ENCODE data around the gene HSPD1. TPM values are rescaled to one million over a fixed set of nuclear protein-coding genes. Genes with fewer than 3 reads are reported as not detected.

HSPD1 gene
- total and polyA plus RNA-seq, 10 of the 15 experiments (the other 5 are each of a cell fraction or from before 2014, with no cell fraction given): 345 to 1,169 (median 695) TPM

GRCh38 chr2:197504000-197504399, 4.4 kb upstream of the HSPD1 start:
- no peak overlapping the region for H3K4me2 ChIP-seq (ENCODE audit: control insufficient read depth, insufficient read depth)
- WGBS (ENCODE audit: insufficient coverage, insufficient replicate concordance, low lambda C conversion rate, missing lambda C conversion rate): 100% methylated on average over 2 of the region's 2 CpGs
- H2AFZ ChIP-seq (ENCODE audit: control insufficient read depth, low read depth, low read length): no peak overlapping the region
- in situ Hi-C loops (cut with MboI) (no loop called here), intact Hi-C loops (cut with micrococcal nuclease; ENCODE audit: unreplicated experiment) (no loop called here)
- H3K9me3 ChIP-seq (replicated peaks; ENCODE audit: control insufficient read depth, insufficient read depth, low read length): no peaks in the 10 kb centered on the region
- no peaks in the 10 kb centered on the region for H3K4me1 ChIP-seq (ENCODE audit: control insufficient read depth, insufficient read depth, low read length)
- RAD21 ChIA-PET (ENCODE audit: unreplicated experiment): interaction anchor here (1.1 kb wide), 1 partner anchor 73 kb away, joined by 4 read pairs; no protein-coding TSS in a partner anchor
- H3K27me3 ChIP-seq (replicated peaks in 1 of 2; ENCODE audit: control insufficient read depth in 2 of 2, insufficient read depth in 2 of 2, low read length in 1 of 2): no peaks in the 10 kb centered on the region
- H3K36me3 ChIP-seq (ENCODE audit: control insufficient read depth in 2 of 2, insufficient read depth in 2 of 2, low read length in 1 of 2): peaks cover 2 to 17% of the 10 kb centered on the region in 2 experiments
- H3K27ac ChIP-seq (ENCODE audit: control insufficient read depth, insufficient read depth): no peak overlapping the region
- POLR2A ChIA-PET: interaction anchor here (0.6 to 12.1 kb wide), 3 partner anchors 11 to 1378 kb away, joined by 3 to 156 read pairs (median 3); partner anchors contain the start of gene MOB4
- CTCF ChIA-PET: interaction anchor here (0.6 kb wide), 1 partner anchor 54 kb away, joined by 3 read pairs; no protein-coding TSS in a partner anchor
- H4K20me1 ChIP-seq (ENCODE audit: control insufficient read depth, insufficient read depth): no peaks in the 10 kb centered on the region
- no peak overlapping the region for H3K4me3 ChIP-seq
- no peak overlapping the region for H3K9ac ChIP-seq (ENCODE audit: control insufficient read depth, insufficient read depth, low read length)
- no TSS peak for BruUV-seq (replicated peaks)
- ATAC-seq: no peak
- SMC1A ChIA-PET (ENCODE audit: uncharacterized antibody, unreplicated experiment): interaction anchor here (3.5 to 5.0 kb wide), 2 partner anchors 10 to 12 kb away, joined by 14 to 34 read pairs; partner anchors contain the start of gene MOB4
- FAIRE-seq: no peak
- DNase-seq (ENCODE audit: low read depth, low spot score): no peak
- no peak for TF ChIP-seq PBX3 (IDR thresholded peaks at IDR 0.05; ENCODE audit: insufficient replicate concordance, low read depth, low read length)
- TF ChIP-seq RAD21 (IDR thresholded peaks at IDR 0.05; ENCODE audit: insufficient read depth, low read depth, low read length): no peak
- TF ChIP-seq STAT3 (IDR thresholded peaks at IDR 0.05; ENCODE audit: low read depth, low read length): no peak
- TF ChIP-seq SUZ12 (IDR thresholded peaks at IDR 0.05; ENCODE audit: unreplicated experiment): no peak
- TF ChIP-seq ZBTB33 (IDR thresholded peaks at IDR 0.05): no peak
- no peak for TF ChIP-seq BHLHE40 (IDR thresholded peaks at IDR 0.05; ENCODE audit: borderline replicate concordance in 1 of 2, low read depth in 2 of 2, low read length in 1 of 2)
- TF ChIP-seq PAX8 (IDR thresholded peaks at IDR 0.05): no peak
- no peak for TF ChIP-seq CEBPB (IDR thresholded peaks at IDR 0.05; ENCODE audit: borderline replicate concordance in 1 of 2, low read depth in 2 of 2, low read length in 2 of 2)
- TF ChIP-seq POLR2AphosphoS5 (IDR thresholded peaks at IDR 0.05; ENCODE audit: low read length): no peak
- TF ChIP-seq SMAD1 (IDR thresholded peaks at IDR 0.05; ENCODE audit: low read depth, partially characterized antibody): no peak
- no peak for TF ChIP-seq BRCA1 (IDR thresholded peaks at IDR 0.05; ENCODE audit: low read depth, low read length)
- TF ChIP-seq PRDM15 (CRISPR knock-in tag; IDR thresholded peaks at IDR 0.05): no peak
- TF ChIP-seq FOXM1 (IDR thresholded peaks at IDR 0.05; ENCODE audit: low read depth, low read length): no peak
- TF ChIP-seq TBL1XR1 (IDR thresholded peaks at IDR 0.05; ENCODE audit: low read depth, low read length): no peak
- TF ChIP-seq BCL11A (IDR thresholded peaks at IDR 0.05; ENCODE audit: low read depth, low read length): no peak
- H3K79me2 ChIP-seq (ENCODE audit: control insufficient read depth, insufficient read depth, low read length): peaks cover 54% of the 10 kb centered on the region
